SW480 (cell line): Measurements from ENCODE around the gene PRKCE.
"Not testable (repeated sequence)": the region's sequence is repeated elsewhere in the genome, so short reads cannot be mapped to it uniquely, and the experiment has no call there.

Experiments
- DNase-seq: peaks from one replicate; pipeline ENCODE4 v3.0.0-alpha.2; 2016; ENCODE audit warnings: low spot score

Gene PRKCE

GRCh38 chr2:45699032-45699658 lies 47.7 kb downstream of the PRKCE start:
- DNase-seq: no peak

GRCh38 chr2:45700407-45701013 lies 49.0 kb downstream of the PRKCE start:
- no peak for DNase-seq

- no peak for DNase-seq
These were observed 53.8 kb downstream of the PRKCE start for GRCh38 chr2:45705233-45705632.

GRCh38 chr2:45706033-45706432 lies 54.6 kb downstream of the PRKCE start:
- no peak for DNase-seq

GRCh38 chr2:45707006-45707405 lies 55.5 kb downstream of the PRKCE start:
- no peak for DNase-seq

- no peak for DNase-seq
These were observed 56.2 kb downstream of the PRKCE start for GRCh38 chr2:45707661-45708060.

- DNase-seq: no peak
These were observed 57.0 kb downstream of the PRKCE start for GRCh38 chr2:45708501-45708900.

GRCh38 chr2:45709137-45709536 lies 57.7 kb downstream of the PRKCE start:
- no peak for DNase-seq

- no peak for DNase-seq
These were observed 59.0 kb downstream of the PRKCE start for GRCh38 chr2:45710468-45710867.

GRCh38 chr2:45711224-45711623 lies 59.7 kb downstream of the PRKCE start:
- DNase-seq: no peak

- no peak for DNase-seq
These were observed 61.1 kb downstream of the PRKCE start for GRCh38 chr2:45712570-45712969.

- no peak for DNase-seq
These were observed 61.7 kb downstream of the PRKCE start for GRCh38 chr2:45713136-45713535.

- no peak for DNase-seq
These were observed 62.1 kb downstream of the PRKCE start for GRCh38 chr2:45713591-45713990.

GRCh38 chr2:45714679-45715078 lies 63.2 kb downstream of the PRKCE start:
- no peak for DNase-seq

GRCh38 chr2:45715601-45716379 lies 64.3 kb downstream of the PRKCE start:
- DNase-seq: no peak

GRCh38 chr2:45716432-45716831 lies 65.0 kb downstream of the PRKCE start:
- not testable (repeated sequence) for DNase-seq

GRCh38 chr2:45716915-45717314 lies 65.4 kb downstream of the PRKCE start:
- no peak for DNase-seq

GRCh38 chr2:45720210-45720609 lies 68.7 kb downstream of the PRKCE start:
- no peak for DNase-seq

GRCh38 chr2:45721150-45721549 lies 69.7 kb downstream of the PRKCE start:
- no peak for DNase-seq

GRCh38 chr2:45722477-45722876 lies 71.0 kb downstream of the PRKCE start:
- no peak for DNase-seq

- DNase-seq: no peak
These were observed 72.4 kb downstream of the PRKCE start for GRCh38 chr2:45723857-45724256.

GRCh38 chr2:45724335-45724734 lies 72.9 kb downstream of the PRKCE start:
- DNase-seq: no peak

GRCh38 chr2:45725731-45726130 lies 74.3 kb downstream of the PRKCE start:
- no peak for DNase-seq
